GM23338 (cell line): ENCODE measurements around the gene KAZN.

ENCODE experiments used
- ETS1 ChIP-seq: IDR thresholded peaks from 2 replicates; pipeline ENCODE4 v1.6.1; 2016; ENCODE audit warnings: antibody characterized with exemption
- POLR2AphosphoS5 ChIP-seq: IDR thresholded peaks from 2 replicates; pipeline ENCODE4 v1.6.1; 2016; ENCODE audit warnings: antibody characterized with exemption, low read depth
- TF ChIP-seq, protein P1 (sequence below), 2 experiments: fragments of 200-600 bp in 1 of 2; sonication (generic) in 1 of 2; conservative IDR thresholded peaks; 2 replicates each; pipeline versions ENCODE4 v1.5.1 to v1.6.1; 2016 to 2017; ENCODE audit warnings: antibody characterized with exemption in 2 of 2, low read depth in 2 of 2, mild to moderate bottlenecking in 2 of 2, moderate library complexity in 1 of 2

DNA sequence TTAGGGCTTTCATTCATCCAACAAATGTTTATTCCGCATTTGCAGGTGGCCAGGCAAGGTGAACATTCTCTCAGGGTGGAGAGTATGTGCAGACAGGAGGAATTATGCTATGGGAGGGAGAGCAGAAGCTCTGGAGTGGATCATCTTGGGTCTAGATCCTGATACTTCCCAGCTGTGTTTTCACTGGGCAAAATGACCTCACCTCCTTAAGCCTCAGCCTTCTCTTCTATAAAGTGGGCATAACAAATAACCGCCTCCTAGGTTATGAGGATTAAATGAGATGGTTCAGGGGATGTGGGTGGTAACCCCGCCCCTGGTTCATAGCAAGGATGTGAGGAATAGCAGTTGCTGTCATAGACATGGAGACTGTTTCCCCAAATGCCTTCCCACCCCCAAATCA is 553.4 kb downstream of the KAZN start:
- TF ChIP-seq ETS1 (no peak), POLR2AphosphoS5 (no peak)
- TF ChIP-seq, protein P1, sequence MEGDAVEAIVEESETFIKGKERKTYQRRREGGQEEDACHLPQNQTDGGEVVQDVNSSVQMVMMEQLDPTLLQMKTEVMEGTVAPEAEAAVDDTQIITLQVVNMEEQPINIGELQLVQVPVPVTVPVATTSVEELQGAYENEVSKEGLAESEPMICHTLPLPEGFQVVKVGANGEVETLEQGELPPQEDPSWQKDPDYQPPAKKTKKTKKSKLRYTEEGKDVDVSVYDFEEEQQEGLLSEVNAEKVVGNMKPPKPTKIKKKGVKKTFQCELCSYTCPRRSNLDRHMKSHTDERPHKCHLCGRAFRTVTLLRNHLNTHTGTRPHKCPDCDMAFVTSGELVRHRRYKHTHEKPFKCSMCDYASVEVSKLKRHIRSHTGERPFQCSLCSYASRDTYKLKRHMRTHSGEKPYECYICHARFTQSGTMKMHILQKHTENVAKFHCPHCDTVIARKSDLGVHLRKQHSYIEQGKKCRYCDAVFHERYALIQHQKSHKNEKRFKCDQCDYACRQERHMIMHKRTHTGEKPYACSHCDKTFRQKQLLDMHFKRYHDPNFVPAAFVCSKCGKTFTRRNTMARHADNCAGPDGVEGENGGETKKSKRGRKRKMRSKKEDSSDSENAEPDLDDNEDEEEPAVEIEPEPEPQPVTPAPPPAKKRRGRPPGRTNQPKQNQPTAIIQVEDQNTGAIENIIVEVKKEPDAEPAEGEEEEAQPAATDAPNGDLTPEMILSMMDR (conservative IDR thresholded peaks at IDR 0.05; ENCODE audit: low read depth in 2 of 2) = no peak
